IPS-11a (cell line): Measurements from ENCODE around the gene UGT2B7.

Experiments
- H3K4me3 ChIP-seq: one replicate; pipeline ENCODE4 v1.5.1; 2013; ENCODE audit warnings: low read depth, low read length, control low read depth

Gene UGT2B7

DNA sequence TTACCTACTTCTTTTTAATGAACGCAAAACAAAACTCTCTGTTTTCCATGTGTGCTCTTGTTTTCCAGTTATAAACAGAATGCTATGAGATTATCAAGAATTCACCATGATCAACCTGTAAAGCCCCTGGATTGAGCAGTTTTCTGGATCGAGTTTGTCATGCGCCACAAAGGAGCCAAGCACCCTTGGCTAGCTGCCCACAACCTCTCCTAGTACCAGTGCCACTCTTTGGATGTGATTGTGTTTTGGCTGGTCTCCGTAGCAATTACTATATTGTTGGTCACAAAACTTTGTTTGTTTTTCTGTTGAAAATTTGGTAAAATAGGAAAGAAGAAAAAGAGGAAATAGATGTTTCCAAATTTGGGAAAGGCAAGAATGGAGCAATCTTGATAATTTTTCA is 51.1 kb downstream of the UGT2B7 start:
- H3K4me3 ChIP-seq = no peak overlapping the region

DNA sequence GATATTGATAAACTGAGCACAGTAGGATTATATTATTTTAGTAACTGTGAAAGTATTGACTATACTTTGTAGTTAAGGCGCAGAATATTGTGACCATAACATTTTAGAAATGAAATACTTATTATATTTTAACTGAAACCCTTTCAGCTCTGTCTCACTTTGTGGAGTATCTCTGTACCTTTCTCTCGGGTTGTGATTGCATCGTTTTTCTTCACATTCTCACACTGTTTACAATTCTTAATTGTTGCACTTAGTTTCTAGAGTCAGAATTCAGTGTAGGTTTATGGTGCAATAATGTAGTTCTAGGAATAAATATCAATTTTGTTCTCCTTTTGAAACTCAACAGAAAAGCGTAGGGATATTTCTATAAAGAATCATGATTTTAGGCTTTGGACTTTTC is 57.7 kb downstream of the UGT2B7 start:
- H3K4me3 ChIP-seq = no peak overlapping the region

DNA sequence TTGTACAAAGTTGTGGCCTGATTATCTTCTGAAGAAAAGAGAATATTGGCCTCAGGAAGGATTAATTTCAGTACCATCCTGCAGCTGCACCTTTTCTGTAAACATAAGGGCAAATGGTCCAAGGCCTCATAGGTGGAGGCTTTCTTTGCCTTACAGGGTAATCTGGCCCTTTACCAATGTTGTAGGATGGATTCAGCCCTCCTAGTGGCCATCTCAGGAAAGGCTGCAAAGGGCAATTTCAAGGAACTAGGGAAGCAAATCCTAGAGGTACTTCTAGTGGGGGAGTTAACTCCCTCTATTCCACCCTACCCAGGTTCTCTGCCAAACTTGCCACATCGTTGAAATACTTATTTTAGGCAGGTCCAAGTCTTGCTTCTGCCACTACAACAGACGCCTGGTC is 60.6 kb downstream of the UGT2B7 start:
- H3K4me3 ChIP-seq = no peak overlapping the region
